HG03025 (cell line): ENCODE data around the gene GPN1.
"Not testable (repeated sequence)": the region's sequence is repeated elsewhere in the genome, so short reads cannot be mapped to it uniquely, and the experiment has no call there.

Source experiments
- ATAC-seq: cut with Tn5 transposase; IDR thresholded peaks from one replicate; pipeline ENCODE4 v1.9.1; 2021; ENCODE audit warnings: mild to moderate bottlenecking, moderate library complexity; ENCODE audit not compliant: unreplicated experiment, low FRiP score

Gene GPN1

DNA sequence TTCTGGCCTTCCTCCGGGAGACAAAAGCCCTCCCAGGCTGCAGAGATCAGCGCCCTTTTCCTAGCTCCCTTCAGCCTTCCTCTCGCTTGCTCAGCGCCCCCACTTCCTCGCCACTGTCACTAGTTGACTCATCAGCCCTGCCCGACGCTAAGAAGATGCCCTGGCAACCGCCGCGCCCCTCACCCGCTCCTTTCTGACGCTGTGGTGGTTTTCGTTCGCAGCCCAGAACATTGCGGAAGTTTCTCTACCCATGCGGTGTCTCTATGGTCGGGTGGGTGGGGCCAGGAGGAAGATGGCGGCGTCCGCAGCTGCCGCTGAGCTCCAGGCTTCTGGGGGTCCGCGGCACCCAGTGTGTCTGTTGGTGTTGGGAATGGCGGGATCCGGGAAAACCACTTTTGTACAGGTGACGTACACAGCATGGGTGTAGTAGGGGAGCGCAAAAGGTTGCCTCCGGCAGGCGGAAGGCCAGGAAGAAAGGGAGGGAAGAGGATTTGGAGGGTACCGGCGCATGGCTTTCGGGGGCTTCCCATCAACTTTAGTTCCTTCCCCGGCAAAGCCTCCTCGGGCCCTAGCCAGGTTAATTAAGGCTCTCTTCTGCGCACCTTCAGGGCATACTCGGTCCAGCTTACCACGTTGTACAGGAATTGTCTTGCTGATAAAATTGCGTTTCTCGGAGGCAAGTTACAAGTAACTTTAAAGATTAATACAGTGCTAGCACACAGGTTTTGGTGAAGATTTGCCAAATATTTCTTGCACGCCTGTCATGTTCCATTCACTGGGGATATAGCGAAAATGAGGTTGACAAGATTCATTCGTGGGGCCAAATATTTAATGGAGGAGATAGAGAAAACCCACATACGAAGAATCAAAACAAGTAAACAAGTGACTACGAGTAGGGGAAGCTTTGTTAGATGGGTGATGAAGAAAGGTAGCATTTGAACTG, at the start of gene GPN1, which contains the start of gene CCDC121:
Gene GPN1, plus strand, starts transcription at position 284 of the 943 bp plus-strand sequence. Its CDS starts 9 bp downstream, at position 293.
Gene CCDC121, minus strand, starts transcription at position 246 of the 943 bp plus-strand sequence. CDS start 1,213 bp downstream, outside the sequence.
- peak; percentile 97 for ATAC-seq

DNA sequence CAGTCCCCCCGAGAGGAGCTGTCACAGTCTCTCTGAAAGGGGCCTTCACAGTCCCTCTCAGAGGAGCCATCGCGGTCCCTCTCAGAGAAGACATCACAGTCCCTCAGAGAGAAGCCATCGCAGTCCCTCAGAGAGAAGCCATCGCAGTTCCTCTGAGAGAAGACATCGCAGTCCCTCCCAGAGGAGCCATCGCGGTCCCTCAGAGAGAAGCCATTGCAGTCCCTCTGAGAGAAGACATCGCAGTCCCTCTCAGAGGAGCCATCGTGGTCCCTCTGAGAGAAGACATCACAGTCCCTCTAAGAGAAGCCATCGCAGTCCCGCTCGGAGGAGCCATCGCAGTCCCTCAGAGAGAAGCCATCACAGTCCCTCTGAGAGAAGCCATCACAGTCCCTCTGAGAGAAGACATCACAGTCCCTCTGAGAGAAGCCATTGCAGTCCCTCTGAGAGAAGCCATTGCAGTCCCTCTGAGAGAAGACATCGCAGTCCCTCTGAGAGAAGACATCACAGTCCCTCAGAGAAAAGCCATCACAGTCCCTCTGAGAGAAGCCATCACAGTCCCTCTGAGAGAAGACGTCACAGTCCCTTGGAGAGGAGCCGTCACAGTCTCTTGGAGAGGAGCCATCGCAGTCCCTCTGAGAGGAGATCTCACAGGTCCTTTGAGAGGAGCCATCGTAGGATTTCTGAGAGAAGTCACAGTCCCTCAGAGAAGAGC, 47.3 kb upstream of the GPN1 start:
- ATAC-seq: no peak

DNA sequence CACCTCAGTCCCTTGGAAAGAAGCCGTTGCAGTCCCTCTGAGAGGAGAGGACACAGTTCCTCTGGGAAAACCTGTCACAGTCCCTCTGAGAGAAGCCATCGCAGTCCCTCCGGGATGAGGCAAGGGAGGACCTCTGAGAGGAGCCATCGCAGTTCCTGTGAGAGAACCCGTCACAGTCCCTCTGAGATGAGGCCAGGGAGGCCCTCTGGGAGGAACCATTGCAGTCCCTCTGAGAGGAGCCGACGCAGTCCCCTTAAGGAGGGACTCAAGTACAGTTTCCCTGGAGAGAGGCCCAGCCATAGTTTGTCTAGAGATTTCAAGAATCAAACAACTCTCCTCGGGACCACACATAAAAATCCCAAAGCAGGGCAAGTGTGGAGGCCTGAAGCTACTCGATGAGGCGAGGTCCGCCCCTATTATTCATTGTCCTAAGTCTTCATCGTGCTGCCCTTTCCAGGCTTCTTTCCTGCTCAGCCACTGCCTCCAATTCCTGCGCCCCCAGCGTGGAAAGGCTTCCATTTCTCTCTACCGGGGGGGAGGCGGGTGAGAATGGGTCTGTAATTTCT, 46.6 kb upstream of the GPN1 start:
- ATAC-seq: no peak

DNA sequence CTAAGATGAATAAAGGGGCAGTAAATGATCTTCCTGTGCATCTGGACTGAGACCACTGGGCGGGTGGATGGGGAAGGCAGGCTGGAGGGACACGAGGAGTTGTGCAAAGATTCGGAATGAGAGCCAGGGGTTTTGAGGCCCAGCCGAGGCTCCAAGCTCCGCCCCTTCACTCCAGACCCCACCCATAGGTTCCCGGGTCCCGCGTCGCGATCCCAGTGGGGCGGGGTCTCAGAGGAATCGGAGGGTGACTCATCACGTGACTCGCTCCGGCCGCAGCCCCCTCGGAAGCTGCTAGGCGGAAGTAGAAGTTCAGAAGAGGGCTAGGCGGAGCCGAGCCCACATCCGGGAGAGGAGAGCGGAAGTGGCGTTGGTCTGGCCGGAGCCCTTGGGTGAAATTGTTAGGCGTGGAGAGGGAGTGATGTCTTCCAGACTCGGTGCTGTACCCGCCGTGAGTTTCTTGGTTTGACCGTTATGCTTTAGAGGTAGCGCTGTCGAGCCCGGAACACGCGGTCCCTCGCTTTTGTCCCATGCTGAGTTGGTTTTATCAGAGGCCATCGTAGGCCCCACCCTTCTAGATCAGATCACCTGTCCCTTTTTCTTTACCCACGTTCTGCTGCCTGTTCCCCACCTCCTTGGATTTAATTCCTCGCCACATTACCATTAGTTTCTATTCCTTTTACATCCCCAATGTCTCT, 46.0 kb upstream of the GPN1 start, which contains the start of gene ZNF512:
Gene ZNF512, plus strand, starts transcription at position 348 of the 695 bp plus-strand sequence. Its CDS starts 71 bp downstream, at position 419.
- peak; percentile 88 for ATAC-seq

DNA sequence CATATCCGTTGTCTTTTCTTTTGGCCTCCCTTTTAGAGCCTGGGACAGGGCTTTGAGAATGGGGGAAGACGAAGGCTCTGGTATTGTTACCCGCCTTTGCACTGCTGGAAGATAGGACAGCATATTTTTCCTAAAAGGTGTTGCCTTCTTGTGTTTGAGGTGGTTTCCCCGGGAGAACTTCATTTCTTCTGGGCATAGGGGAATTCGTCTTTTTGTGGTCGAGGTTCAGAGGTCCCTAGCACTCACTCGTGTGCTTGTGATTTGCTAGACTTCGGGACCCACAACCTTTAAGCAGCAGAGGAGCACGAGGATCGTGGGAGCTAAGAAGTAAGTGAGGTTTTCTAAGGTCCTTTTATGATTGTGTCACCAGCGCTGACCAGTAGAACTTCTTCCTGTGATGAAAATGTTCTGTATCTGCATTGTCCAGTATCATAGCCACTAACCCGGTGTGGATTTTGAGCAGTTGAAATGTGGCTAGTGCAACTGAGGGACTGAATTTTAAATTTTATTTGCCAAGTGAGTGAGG, 45.4 kb upstream of the GPN1 start:
- ATAC-seq: no peak

DNA sequence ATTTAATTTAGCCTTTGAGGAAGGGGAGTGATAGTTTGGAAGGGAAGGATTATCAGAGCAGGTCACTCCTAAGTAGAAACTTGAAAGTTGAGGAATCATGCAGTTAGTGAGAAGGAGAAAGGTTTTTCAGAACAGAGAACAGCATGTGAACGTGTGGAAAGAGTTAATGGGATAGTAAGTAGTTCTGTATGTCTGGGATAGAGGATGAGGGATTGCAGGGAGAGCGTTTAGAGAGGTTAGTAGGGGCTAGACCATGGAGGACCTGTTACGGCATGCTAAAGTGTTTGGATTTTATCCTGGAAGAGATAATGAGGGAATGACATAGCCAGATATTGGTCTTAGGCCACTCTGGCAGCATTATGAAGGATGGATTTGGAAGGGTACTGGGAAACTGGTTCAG, 44.3 kb upstream of the GPN1 start:
- no peak for ATAC-seq

DNA sequence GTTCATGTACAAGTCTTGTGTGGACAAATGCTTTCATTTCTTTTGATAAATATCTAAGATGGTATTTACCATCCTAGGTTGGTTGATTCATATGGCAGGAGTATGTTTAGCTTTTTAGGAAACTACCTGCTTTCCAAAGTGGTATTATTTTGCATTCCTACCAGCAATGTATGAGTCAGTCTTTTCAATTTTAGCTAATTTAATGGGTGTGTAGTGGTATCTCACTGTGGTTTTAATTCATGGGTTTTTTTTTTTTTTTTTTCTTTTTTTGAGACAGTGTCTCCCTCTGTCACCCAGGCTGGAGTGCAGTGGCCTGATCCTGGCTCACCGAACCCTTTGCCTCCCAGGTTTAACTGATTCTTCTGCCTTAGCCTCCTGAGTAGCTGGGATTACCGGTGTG, 41.8 kb upstream of the GPN1 start:
- no peak for ATAC-seq

DNA sequence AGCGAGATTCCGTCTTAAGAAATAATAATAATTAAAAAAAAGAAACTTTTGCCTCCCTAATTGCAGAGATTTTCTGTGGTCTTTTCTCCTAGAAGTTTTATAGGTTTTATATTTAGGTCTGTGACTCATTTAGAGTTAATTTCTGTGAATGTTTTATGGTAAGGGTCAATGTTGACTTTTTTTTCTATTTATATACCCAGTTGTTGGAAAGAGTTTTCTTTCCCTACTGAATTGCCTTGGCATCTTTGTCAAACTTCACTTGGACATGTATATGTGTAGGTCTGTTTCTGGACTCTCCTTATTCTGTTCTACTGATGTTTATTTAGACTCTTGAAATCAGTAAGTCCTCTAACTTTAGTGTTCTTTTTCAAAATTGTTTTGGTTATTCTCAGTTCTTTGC, 40.5 kb upstream of the GPN1 start:
- ATAC-seq: no peak

DNA sequence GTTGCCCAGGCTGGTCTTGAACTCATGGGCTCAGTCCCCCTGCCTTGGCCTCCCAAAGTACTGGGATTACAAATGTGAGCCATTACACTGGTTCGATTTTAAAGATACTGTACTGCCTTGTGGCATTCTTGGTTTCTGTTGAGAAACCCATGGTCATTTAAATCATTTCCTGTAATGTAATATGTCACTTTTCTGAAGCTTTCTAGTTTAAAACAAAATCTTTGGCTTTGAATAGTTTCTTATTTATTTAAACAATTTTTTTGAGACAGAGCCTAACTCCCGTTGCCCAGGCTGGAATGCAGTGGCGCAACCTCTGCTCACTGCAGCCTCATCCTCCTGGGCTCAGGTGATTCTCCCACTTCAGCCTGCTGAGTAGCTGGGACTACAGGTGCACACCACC, 37.1 kb upstream of the GPN1 start:
- ATAC-seq: no peak

DNA sequence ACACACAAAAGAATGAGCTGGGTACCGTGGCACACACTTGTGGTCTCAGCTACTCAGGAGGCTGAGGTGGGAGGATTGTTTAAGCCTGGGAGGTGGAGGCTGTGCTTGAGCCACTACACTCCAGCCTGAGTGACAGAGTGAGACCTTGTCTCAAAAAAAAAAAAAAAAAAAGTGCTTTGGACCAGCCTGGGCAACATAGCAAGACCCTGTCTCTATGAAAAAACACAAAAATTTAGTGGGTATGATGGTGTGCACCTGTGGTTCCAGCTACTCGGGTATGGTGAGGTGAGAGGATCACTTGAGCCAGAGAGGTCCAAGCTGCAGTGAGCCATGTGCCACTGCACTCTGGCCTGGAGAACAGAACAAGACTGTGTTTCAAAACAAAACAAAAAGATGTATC, 35.6 kb upstream of the GPN1 start:
- no peak for ATAC-seq

DNA sequence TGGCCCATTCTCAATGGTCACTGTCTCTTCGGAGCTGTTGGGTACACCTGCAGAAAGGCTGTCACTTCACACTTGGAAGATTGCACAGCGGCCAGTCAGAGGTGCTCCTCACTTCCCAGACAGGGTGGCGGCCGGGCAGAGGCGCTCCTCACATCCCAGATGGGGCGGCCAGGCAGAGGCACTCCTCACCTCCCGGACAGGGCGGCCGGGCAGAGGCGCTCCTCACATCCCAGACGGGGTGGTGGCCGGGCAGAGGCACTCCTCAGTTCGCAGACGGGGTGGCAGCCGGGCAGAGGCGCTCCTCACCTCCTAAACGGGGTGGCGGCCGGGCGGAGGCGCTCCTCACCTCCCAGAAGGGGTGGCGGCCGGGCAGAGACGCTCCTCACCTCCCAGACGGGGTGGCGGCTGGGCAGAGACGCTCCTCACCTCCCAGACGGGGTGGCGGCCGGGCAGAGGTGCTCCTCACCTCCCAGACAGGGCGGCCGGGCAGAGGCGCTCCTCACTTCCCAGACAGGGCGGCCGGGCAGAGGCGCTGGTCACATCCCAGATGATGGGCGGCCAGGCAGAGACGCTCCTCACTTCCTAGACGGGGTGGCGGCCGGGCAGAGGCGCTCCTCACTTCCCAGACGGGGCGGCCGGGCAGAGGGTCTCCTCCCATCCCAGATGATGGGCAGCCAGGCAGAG, 34.7 kb upstream of the GPN1 start:
- not testable (repeated sequence) for ATAC-seq

DNA sequence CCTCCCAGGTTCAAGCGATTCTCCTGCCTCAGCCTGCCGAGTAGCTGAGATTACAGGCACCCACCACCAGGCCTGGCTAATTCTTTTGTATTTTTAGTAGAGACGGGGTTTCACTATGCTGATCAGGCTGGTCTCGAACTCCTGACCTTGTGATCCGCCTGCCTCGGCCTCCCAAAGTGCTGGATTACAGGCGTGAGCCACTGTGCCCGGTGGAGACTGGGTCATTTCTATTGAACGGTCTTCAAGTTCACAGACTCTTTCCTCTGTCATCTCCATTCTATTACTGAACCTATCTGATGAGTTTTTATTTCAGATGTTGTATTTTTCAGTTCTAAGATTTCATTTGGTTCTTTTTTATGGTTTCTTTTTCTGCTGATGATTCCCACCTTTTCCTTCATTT, 33.4 kb upstream of the GPN1 start:
- ATAC-seq: not testable (repeated sequence)

DNA sequence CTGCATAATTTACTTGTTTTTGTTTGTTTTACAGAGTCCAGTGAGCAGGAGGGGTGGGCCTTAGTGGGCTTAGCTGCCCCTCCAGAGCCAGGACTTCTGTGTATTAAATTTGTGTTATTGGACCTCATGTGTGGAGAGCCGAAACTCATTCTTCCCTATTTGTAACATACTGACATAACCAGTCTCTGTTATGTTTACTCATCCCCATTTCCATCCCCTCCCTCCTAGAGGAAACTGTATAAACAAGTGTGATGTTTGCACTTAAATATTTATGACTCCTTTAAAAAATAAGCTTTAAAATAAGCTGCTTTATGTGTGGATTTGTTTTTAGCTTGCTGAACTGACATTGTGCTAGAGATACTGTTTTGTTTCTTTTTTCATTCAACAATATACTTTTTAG, 32.2 kb upstream of the GPN1 start:
- ATAC-seq: no peak

DNA sequence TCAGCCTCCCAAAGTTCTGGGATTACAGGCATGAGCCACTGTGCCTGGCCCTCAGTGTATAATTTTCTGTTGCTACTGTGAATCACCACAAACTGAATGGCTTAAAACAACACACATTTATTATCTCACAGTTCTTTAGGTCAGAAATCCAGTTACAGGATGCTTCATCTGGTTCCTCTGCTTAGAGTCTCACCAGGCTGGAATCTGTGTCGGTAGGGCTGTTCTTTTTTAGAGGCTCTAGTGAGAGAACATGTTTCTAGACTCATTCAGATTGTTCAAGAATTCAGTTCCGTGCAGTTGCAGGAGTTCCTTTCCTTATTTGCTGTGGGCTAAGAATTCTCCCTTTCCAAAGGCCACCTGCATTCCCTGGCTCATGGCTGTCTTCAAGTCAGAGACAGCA, 22.2 kb upstream of the GPN1 start:
- ATAC-seq: no peak

DNA sequence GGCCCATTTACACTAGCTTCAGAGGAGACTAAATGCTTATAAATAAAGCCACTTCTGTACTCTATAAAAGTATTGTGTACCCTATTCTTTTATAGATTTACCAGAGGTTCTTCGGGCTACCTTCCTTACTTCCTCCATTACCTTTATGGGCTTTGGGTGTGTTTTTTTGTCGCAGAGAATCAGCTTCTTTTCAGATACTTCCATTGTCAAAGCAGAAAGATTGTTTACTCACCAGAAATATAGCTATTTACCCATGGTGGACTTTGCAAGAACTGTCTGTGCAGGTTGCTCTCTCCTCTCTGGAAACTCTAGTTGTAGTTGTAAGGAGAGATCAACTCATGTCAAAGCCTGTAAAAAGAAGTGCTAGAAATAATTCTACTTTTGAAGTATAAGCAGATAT, 14.9 kb upstream of the GPN1 start:
- no peak for ATAC-seq

DNA sequence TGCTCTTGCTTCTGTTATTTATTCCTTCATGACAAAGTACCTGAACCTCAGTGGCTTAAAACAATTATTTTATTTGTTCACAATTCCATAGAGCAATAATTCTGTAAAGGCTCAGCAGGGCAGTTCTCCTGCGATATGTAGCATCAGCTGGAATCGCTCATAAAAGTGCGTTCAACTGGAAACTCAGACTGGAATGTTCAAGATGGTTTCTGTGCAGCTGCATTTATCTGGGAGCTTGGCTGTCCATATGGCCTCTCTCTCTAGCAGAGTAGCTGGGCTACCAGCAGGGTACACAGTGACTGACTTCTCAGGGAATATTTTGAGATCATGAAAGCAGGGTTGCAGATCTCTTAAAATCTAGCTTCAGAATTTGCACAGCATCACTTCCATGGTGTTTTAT, 13.5 kb upstream of the GPN1 start:
- no peak for ATAC-seq

DNA sequence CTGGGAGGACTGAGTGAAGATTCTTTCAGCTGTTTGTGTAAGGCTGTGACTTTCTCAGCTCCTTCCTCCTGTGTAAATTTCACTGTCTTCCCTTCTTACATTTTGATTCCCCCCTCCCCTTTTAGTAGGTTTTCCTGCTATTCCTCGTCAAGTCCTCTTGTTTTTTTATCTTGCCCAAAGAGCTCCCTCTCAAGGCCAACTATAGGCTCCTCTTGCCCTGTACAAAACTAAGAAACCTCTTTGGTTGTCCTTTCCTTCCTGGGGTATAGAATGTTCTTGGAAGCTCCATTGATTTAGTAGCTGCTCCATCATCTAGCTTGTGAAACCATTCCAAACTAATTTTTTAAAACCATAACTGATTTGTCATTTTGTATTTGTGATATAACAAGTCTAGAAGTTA, 7.3 kb upstream of the GPN1 start:
- no peak for ATAC-seq

DNA sequence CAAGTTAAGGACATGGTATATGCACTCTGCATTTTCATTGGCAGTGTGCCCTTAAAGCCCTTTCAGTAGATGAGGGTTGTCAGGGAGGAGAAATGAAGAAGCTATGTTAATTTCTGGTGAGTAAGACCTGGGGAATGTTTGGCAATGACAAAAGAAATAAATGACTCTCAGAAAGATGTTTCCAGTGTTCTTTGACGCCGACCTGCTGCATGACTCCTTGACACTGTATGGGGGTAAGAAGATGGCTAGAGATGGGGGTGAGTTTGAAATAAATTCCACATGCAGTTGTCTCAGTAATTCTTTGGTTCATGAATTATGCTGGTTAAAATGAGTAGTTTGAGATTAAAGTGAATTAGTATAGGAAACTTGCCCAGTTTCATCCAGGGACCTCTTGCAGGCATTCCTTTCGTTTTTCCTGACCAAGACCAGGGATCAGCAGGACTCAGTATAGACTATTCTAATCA, 5.9 kb upstream of the GPN1 start:
- ATAC-seq: no peak

DNA sequence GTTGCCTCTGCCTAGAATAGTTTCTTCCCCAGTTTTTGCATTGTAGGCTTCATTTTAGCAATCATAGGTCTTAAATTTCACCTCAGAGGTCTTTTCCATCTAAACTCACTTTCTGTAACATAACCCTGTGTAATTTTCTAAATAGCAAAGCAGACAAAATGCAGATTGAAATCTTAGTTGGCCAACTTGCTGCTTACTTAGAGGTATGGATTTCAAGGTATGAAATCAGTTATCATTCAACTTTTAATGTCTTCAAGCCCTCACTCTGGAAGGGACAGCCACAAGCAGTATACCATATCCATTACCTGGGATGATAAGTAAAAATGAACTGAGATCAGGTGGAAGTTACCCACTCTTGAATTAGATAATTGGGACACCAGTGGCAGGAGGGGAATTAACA, 3.9 kb upstream of the GPN1 start:
- ATAC-seq: no peak

DNA sequence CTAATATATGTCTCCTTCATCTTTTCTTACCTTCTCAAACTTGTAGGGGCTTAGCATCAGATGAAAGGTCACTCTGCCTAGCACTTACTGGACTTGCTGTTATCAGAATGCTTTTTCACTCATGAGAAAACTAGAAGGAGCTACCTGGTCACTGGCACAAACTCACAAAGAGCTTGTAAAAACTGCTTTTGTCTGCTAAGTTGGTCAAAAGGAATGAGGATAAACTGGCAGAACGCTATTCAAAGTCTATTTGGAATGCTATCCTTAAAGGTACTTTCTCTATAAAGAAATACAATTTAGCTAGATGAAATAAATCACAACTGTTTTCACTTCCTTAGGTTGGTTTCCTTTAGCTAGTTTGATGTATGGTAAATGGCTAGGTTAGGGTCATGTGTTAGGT, 2.5 kb upstream of the GPN1 start:
- not testable (repeated sequence) for ATAC-seq
